ENCODE results near the gene IL2RA.
A peak's percentile ranks its signal among the peaks of the same experiment; 100 is the strongest.

IL2RA gene

GRCh38 chr10:6082496-6083395 is 20.6 kb upstream of the IL2RA start:
- H3K14ac ChIP-seq (ENCODE audit: low read length) = no peak overlapping the region
- no peak overlapping the region for H3K18ac ChIP-seq (ENCODE audit: low read length)
- no peak overlapping the region for H4K8ac ChIP-seq (ENCODE audit: low read depth, low read length)
- no peaks in the 10 kb centered on the region for H3K9me3 ChIP-seq (replicated peaks in 1 of 2; ENCODE audit: control insufficient read depth in 2 of 2, insufficient read depth in 1 of 2, low read depth in 1 of 2, low read length in 2 of 2)
- H3K79me1 ChIP-seq (ENCODE audit: low read depth, low read length) = no peaks in the 10 kb centered on the region
- no peak overlapping the region for H2BK120ac ChIP-seq (ENCODE audit: low read depth, low read length)
- H2AK5ac ChIP-seq (ENCODE audit: low read depth, low read length) = no peak overlapping the region
- H3K27me3 ChIP-seq (ENCODE audit: control insufficient read depth in 3 of 3, insufficient read depth in 3 of 3, low read depth in 1 of 3, low read length in 3 of 3) = peaks cover 0 to 19% (median 0%) of the 10 kb centered on the region in 3 experiments
- no peak overlapping the region for H3K27ac ChIP-seq (replicated peaks; ENCODE audit: low read length)
- H3K23ac ChIP-seq (ENCODE audit: low read depth, low read length, poor library complexity) = no peak overlapping the region
- no peak overlapping the region for H2BK15ac ChIP-seq (ENCODE audit: low read length)
- H3K4me2 ChIP-seq (ENCODE audit: insufficient read depth, low read length, poor library complexity, severe bottlenecking) = no peak overlapping the region
- H3K36me3 ChIP-seq (replicated peaks in 1 of 2; ENCODE audit: control insufficient read depth in 2 of 2, insufficient read depth in 2 of 2, low read length in 2 of 2) = no peaks in the 10 kb centered on the region
- no peak overlapping the region for H2AFZ ChIP-seq (ENCODE audit: low read length)
- DNase-seq (ENCODE audit: low spot score) = no peak
- no peak overlapping the region for H3K9ac ChIP-seq (ENCODE audit: low read depth, low read length, poor library complexity)
- peaks cover 0 to 1% of the 10 kb centered on the region in 2 donors for H3K4me1 ChIP-seq (ENCODE audit: control insufficient read depth in 2 of 2, insufficient read depth in 1 of 2, low read depth in 1 of 2, low read length in 2 of 2)
- H4K91ac ChIP-seq (ENCODE audit: low read depth, low read length, poor library complexity) = no peak overlapping the region
- H2BK12ac ChIP-seq (ENCODE audit: low read length) = no peak overlapping the region
- no peak overlapping the region for H3K4me3 ChIP-seq (ENCODE audit: low read length in 2 of 2)
- no peak overlapping the region for H2BK5ac ChIP-seq (ENCODE audit: low read length)
- H3K4ac ChIP-seq (ENCODE audit: low read length) = no peak overlapping the region
- no CpG with 5 or more reads among the region's 9 CpGs for WGBS, 2 donors (ENCODE audit: extremely low coverage in 2 of 2, insufficient read length in 2 of 2, insufficient replicate concordance in 1 of 2)

- Histone ChIP-seq H2BK15ac (ENCODE audit: low read length) (no peak overlapping the region), H3K18ac (ENCODE audit: low read length) (no peak overlapping the region), H3K4me1 (ENCODE audit: control insufficient read depth in 2 of 2, insufficient read depth in 1 of 2, low read depth in 1 of 2, low read length in 2 of 2) (no peaks in the 10 kb centered on the region), H3K9me3 (replicated peaks in 1 of 2; ENCODE audit: control insufficient read depth in 2 of 2, insufficient read depth in 1 of 2, low read depth in 1 of 2, low read length in 2 of 2) (no peaks in the 10 kb centered on the region), H3K79me1 (ENCODE audit: low read depth, low read length) (no peaks in the 10 kb centered on the region), H4K91ac (ENCODE audit: low read depth, low read length, poor library complexity) (no peak overlapping the region), H3K23ac (ENCODE audit: low read depth, low read length, poor library complexity) (no peak overlapping the region), H2BK12ac (ENCODE audit: low read length) (no peak overlapping the region), H4K8ac (ENCODE audit: low read depth, low read length) (no peak overlapping the region), H3K9ac (ENCODE audit: low read depth, low read length, poor library complexity) (no peak overlapping the region), H3K36me3 (replicated peaks in 1 of 2; ENCODE audit: control insufficient read depth in 2 of 2, insufficient read depth in 2 of 2, low read length in 2 of 2) (no peaks in the 10 kb centered on the region), H3K27me3 (ENCODE audit: control insufficient read depth in 3 of 3, insufficient read depth in 3 of 3, low read depth in 1 of 3, low read length in 3 of 3) (peaks cover 0 to 19% (median 0%) of the 10 kb centered on the region in 3 experiments), H2BK5ac (ENCODE audit: low read length) (no peak overlapping the region), H3K14ac (ENCODE audit: low read length) (no peak overlapping the region), H3K27ac (replicated peaks; ENCODE audit: low read length) (no peak overlapping the region), H2AK5ac (ENCODE audit: low read depth, low read length) (no peak overlapping the region), H2AFZ (ENCODE audit: low read length) (no peak overlapping the region), H3K4ac (ENCODE audit: low read length) (no peak overlapping the region), H2BK120ac (ENCODE audit: low read depth, low read length) (no peak overlapping the region), H3K4me2 (ENCODE audit: insufficient read depth, low read length, poor library complexity, severe bottlenecking) (no peak overlapping the region), H3K4me3 (ENCODE audit: low read length in 2 of 2) (no peak overlapping the region)
- WGBS, 2 donors (ENCODE audit: extremely low coverage in 2 of 2, insufficient read length in 2 of 2, insufficient replicate concordance in 1 of 2) = no CpG with 5 or more reads among the region's 4 CpGs
- DNase-seq (ENCODE audit: low spot score) = no peak
These were observed 18.3 kb upstream of the IL2RA start for GRCh38 chr10:6080417-6080973.

- H3K36me3 ChIP-seq (replicated peaks in 1 of 2; ENCODE audit: control insufficient read depth in 2 of 2, insufficient read depth in 2 of 2, low read length in 2 of 2) = no peaks in the 10 kb centered on the region
- H3K9me3 ChIP-seq (replicated peaks in 1 of 2; ENCODE audit: control insufficient read depth in 2 of 2, insufficient read depth in 1 of 2, low read depth in 1 of 2, low read length in 2 of 2) = no peaks in the 10 kb centered on the region
- H3K79me1 ChIP-seq (ENCODE audit: low read depth, low read length) = no peaks in the 10 kb centered on the region
- H3K14ac ChIP-seq (ENCODE audit: low read length) = no peak overlapping the region
- H4K8ac ChIP-seq (ENCODE audit: low read depth, low read length) = no peak overlapping the region
- H3K18ac ChIP-seq (ENCODE audit: low read length) = no peak overlapping the region
- peaks cover 0 to 20% (median 0%) of the 10 kb centered on the region in 3 experiments for H3K27me3 ChIP-seq (ENCODE audit: control insufficient read depth in 3 of 3, insufficient read depth in 3 of 3, low read depth in 1 of 3, low read length in 3 of 3)
- no peak overlapping the region for H3K4ac ChIP-seq (ENCODE audit: low read length)
- no peak overlapping the region for H2AK5ac ChIP-seq (ENCODE audit: low read depth, low read length)
- WGBS, 2 donors (ENCODE audit: extremely low coverage in 2 of 2, insufficient read length in 2 of 2, insufficient replicate concordance in 1 of 2) = no CpG with 5 or more reads among the region's 4 CpGs
- DNase-seq (ENCODE audit: low spot score) = no peak
- H2AFZ ChIP-seq (ENCODE audit: low read length) = no peak overlapping the region
- no peak overlapping the region for H4K91ac ChIP-seq (ENCODE audit: low read depth, low read length, poor library complexity)
- no peak overlapping the region for H3K4me3 ChIP-seq (ENCODE audit: low read length in 2 of 2)
- H3K9ac ChIP-seq (ENCODE audit: low read depth, low read length, poor library complexity) = no peak overlapping the region
- no peak overlapping the region for H2BK15ac ChIP-seq (ENCODE audit: low read length)
- H2BK120ac ChIP-seq (ENCODE audit: low read depth, low read length) = no peak overlapping the region
- H2BK12ac ChIP-seq (ENCODE audit: low read length) = no peak overlapping the region
- H3K4me2 ChIP-seq (ENCODE audit: insufficient read depth, low read length, poor library complexity, severe bottlenecking) = no peak overlapping the region
- no peak overlapping the region for H2BK5ac ChIP-seq (ENCODE audit: low read length)
- H3K23ac ChIP-seq (ENCODE audit: low read depth, low read length, poor library complexity) = no peak overlapping the region
- no peaks in the 10 kb centered on the region for H3K4me1 ChIP-seq (ENCODE audit: control insufficient read depth in 2 of 2, insufficient read depth in 1 of 2, low read depth in 1 of 2, low read length in 2 of 2)
- no peak overlapping the region for H3K27ac ChIP-seq (replicated peaks; ENCODE audit: low read length)
These were observed 16.9 kb upstream of the IL2RA start for GRCh38 chr10:6079044-6079443.

DNA sequence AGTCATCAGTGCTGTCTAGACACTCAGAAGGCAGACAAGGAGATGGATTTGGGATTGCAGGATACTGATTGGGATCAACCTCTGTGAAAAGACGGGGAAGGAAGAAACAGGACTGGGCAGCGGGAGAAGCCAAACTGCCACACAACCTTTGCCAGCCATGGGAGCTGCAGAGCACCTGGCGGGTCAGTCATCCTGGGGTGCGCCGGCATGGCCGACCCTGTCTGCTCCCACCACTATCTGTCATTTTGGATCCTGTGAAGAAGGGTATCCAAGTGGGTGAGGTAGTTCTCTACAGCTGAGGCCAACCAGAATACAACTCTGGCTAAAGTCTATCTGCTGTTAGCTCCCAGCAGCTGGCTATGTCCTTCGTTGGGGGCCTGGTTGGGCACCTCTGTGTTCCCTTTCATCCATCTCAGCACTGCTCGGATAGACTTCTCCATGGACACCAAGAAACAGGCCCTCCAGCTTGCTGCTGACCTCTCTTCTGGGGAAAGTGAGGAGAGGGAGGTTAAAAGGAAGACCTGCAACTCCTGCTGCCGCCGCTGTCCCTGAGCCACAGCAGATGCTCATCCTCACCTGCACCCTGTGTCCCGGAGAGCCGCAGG is 15.0 kb upstream of the IL2RA start:
- Histone ChIP-seq H2BK15ac (ENCODE audit: low read length) (no peak overlapping the region), H3K18ac (ENCODE audit: low read length) (no peak overlapping the region), H2BK12ac (ENCODE audit: low read length) (no peak overlapping the region), H4K8ac (ENCODE audit: low read depth, low read length) (no peak overlapping the region), H2AFZ (ENCODE audit: low read length) (no peak overlapping the region), H4K91ac (ENCODE audit: low read depth, low read length, poor library complexity) (no peak overlapping the region), H3K27me3 (ENCODE audit: control insufficient read depth in 3 of 3, insufficient read depth in 3 of 3, low read depth in 1 of 3, low read length in 3 of 3) (peaks cover 0 to 5% (median 0%) of the 10 kb centered on the region in 3 experiments), H3K36me3 (replicated peaks in 1 of 2; ENCODE audit: control insufficient read depth in 2 of 2, insufficient read depth in 2 of 2, low read length in 2 of 2) (no peaks in the 10 kb centered on the region), H3K4me3 (ENCODE audit: low read length in 2 of 2) (no peak overlapping the region), H3K27ac (replicated peaks; ENCODE audit: low read length) (no peak overlapping the region), H3K4me1 (ENCODE audit: control insufficient read depth in 2 of 2, insufficient read depth in 1 of 2, low read depth in 1 of 2, low read length in 2 of 2) (no peaks in the 10 kb centered on the region), H3K9me3 (replicated peaks in 1 of 2; ENCODE audit: control insufficient read depth in 2 of 2, insufficient read depth in 1 of 2, low read depth in 1 of 2, low read length in 2 of 2) (no peaks in the 10 kb centered on the region), H3K4ac (ENCODE audit: low read length) (no peak overlapping the region), H2AK5ac (ENCODE audit: low read depth, low read length) (no peak overlapping the region), H2BK120ac (ENCODE audit: low read depth, low read length) (no peak overlapping the region), H3K9ac (ENCODE audit: low read depth, low read length, poor library complexity) (no peak overlapping the region), H3K79me1 (ENCODE audit: low read depth, low read length) (no peaks in the 10 kb centered on the region), H2BK5ac (ENCODE audit: low read length) (no peak overlapping the region), H3K14ac (ENCODE audit: low read length) (no peak overlapping the region), H3K23ac (ENCODE audit: low read depth, low read length, poor library complexity) (peak overlapping the region; percentile 22), H3K4me2 (ENCODE audit: insufficient read depth, low read length, poor library complexity, severe bottlenecking) (no peak overlapping the region)
- no peak for DNase-seq (ENCODE audit: low spot score)
- WGBS, 2 donors (ENCODE audit: extremely low coverage in 2 of 2, insufficient read length in 2 of 2, insufficient replicate concordance in 1 of 2) = no CpG with 5 or more reads among the region's 12 CpGs
